Mammary epithelial cell (primary cell): ENCODE measurements around the gene TRNAU1AP.

Experiments used
- EZH2 ChIP-seq: IDR thresholded peaks from 2 replicates; pipeline ENCODE4 v1.6.1; 2012; ENCODE audit warnings: low read length, inconsistent platforms, borderline replicate concordance
- TF ChIP-seq, protein P1 (sequence below), 2 donors: IDR thresholded peaks in 1 of 2; conservative IDR thresholded peaks in 1 of 2; 2 replicates each; pipeline ENCODE4 v1.5.1; 2011 to 2012; ENCODE audit warnings: inconsistent platforms in 2 of 2, low read length in 2 of 2, mild to moderate bottlenecking in 2 of 2, control low read depth in 1 of 2, low read depth in 1 of 2; ENCODE audit not compliant: insufficient read depth in 1 of 2; ENCODE audit errors: extremely low read depth in 1 of 2

DNA sequence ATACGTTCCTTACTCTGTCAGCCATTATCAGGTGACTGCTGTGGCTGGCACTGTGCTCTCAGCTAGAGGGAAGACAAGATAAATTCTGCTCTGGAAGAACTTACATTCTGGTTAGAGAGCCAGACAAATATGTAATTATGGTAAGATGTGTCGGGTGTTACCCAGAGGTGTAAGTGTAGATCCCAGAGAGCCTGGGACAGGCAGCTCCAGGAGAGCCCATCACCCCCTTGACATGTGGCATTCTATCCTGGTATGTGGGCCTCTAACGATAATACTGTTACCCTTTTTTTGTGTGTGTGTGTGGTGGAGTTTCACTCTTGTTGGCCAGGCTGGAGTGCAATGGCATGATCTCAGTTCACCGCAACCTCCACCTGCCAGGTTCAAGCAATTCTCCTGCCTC, 19.0 kb downstream of the TRNAU1AP start:
- TF ChIP-seq, protein P1, sequence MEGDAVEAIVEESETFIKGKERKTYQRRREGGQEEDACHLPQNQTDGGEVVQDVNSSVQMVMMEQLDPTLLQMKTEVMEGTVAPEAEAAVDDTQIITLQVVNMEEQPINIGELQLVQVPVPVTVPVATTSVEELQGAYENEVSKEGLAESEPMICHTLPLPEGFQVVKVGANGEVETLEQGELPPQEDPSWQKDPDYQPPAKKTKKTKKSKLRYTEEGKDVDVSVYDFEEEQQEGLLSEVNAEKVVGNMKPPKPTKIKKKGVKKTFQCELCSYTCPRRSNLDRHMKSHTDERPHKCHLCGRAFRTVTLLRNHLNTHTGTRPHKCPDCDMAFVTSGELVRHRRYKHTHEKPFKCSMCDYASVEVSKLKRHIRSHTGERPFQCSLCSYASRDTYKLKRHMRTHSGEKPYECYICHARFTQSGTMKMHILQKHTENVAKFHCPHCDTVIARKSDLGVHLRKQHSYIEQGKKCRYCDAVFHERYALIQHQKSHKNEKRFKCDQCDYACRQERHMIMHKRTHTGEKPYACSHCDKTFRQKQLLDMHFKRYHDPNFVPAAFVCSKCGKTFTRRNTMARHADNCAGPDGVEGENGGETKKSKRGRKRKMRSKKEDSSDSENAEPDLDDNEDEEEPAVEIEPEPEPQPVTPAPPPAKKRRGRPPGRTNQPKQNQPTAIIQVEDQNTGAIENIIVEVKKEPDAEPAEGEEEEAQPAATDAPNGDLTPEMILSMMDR (conservative IDR thresholded peaks at IDR 0.05 in 1 of 2, IDR thresholded peaks at IDR 0.05 in 1 of 2; ENCODE audit: extremely low read depth in 1 of 2, insufficient read depth in 1 of 2, low read depth in 1 of 2, low read length in 2 of 2): no peak
- TF ChIP-seq EZH2: no peak
